Activated naive CD8-positive, alpha-beta T cell treated with anti-CD3 and anti-CD28 coated beads, Interleukin-2, amount 50 U/mL, for 16 hours (primary cell): ENCODE results near the gene ZNF93.
"Not testable (repeated sequence)": the region's sequence is repeated elsewhere in the genome, so short reads cannot be mapped to it uniquely, and the experiment has no call there.

Experiments
- DNase-seq: peaks from one replicate; pipeline ENCODE4 v3.0.0-alpha.2; 2020; ENCODE audit warnings: low read depth, low spot score

The ZNF93 gene

DNA sequence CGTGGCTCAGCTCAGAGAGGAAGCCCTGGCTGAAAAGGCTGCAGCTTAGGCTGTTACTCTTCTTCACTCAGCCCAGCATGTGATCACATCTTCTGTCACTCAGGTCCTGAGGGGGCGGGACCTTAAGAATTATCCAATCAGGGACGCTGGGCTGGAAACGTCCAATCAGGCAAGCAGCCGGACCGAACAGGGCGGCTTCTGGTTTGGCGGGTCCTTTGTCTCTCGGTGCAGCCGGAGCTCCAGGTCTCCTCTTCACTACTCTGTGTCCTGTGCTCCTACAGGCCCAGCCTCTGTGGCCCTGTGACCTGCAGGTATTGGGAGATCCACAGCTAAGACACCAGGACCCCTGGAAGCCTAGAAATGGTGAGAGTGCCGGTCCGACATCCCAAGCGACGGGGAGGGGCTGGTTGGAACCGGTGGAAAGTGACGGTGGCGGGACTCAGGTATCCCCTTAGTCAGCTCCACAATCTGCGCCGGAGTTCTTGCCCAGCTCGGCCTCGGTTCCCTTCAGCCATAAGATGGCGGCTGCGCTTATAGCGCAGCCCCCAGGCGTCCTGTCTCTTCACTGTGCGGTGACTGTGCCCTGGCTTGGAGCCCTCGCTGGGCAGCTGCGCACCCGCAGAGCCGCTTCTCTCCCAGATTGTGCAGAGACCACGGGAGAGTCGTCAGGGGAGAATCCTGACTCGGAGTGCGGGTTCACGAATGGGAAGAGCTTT lies at the start of gene ZNF93:
Gene ZNF93 (plus strand): TSS at position 218 of the 716 bp plus-strand sequence. CDS start 143 bp downstream, at position 361.
- DNase-seq, result peak; percentile 81

DNA sequence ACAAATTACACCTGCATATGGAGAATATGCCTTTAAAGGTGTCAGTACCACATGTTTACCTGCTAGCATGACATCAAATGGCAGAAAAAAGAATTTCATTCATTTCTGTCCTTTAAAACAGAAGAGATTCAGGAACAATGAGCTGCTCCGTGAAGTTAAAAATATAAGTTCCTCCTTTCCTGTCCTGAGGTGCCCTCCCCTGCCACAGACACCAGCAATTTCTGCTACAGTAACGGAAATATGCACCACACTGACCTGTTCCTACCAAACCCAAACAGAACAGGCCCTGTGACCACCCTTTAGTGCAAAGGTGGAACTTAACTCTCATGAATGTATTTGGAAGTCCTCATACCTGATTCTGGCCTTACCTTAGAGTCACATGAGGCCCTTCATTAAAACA lies 49.0 kb upstream of the ZNF93 start:
- not testable (repeated sequence) for DNase-seq

DNA sequence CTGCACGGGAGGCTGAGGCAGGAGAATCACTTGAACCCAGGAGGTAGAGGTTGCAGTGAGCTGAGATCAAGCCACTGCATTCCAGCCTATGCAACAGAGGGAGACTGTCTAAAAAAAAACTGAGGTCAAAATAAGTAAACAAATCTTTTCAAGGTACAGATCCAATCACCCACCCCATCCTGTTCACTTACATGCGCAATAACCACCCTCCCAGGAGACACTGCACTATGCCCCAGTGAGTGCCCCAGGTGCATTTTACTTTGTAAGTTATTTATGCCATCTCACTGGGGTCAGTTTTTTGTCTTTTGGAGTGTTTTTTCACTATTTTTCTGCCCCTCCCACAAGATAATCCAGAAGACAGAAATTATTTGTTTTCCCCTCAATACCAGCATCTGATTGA lies 42.0 kb upstream of the ZNF93 start:
- DNase-seq, result no peak

DNA sequence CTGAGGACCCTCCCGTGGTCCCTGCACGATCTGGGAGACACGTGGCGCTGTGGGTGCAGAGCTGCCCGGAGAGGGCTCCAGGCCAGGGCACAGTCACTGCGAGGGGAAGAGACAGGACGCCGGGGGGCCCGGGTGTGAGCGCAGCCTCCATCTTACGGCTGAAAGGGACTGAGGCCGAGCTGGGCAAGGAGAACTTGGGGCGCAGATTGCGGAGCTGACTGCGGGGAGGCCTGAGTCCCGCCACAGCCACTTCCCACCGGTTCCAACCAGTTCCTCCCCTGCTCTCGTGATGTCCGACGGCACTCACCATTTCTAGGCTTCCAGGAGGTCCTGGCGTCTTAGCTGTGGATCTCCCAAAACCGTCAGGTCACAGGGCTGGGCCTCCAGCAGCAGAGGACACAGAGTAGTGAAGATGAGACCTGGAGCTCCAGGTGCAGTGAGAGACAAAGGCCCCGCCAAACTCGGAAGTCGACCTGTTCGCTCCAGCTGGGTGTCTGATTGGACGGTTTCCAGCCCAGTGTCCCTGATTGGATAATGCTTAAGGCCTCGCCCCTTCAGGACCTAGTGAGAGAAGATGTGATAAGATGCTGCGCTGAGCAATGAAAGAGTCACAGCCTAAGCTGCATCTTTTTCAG lies 39.9 kb upstream of the ZNF93 start:
- DNase-seq, result no peak

DNA sequence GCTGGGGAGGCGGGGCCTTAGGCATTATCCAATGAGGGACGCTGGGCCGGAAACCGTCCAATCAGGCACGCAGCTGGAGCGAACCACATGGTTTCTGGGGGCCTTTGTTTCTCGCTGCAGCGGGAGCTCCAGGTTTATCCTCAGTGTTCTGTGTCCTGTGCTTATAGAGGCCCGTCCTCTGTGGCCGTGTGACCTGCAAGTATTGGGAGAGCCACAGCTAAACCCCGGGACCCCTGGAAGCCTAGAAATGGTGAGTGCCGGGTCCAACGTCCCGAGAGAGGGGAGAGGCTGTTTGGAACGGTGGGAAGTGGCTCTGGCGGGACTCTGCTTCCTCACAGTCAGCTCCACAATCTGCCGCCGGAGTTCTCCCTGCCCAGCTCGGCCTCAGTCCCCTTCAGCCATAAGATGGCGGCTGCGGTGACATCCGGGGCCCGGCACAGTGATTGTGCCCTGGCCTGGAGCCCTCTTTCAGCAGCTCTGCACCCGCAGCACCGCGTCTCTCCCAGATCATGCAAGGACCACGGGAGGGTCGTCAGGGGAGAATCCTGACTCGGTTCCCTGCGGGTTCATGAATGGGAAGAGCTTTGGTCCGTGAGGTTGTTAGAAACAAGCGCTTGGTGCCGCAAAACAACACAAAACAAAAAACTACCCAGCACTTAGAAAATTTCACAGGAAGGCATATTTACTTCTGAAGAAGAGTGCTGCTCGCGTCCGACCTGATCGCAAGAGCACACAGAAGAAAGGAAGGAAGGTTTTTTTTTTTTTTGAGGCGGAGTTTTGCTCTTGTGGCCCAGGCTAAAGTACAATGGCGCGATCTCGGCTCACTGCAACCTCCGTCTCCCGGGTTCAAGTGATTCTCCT lies 34.8 kb upstream of the ZNF93 start, which contains the start of gene ZNF253:
Gene ZNF253 (plus strand): TSS at position 133 of the 861 bp plus-strand sequence. CDS start 115 bp downstream, at position 248.
- DNase-seq, result peak; percentile 96

DNA sequence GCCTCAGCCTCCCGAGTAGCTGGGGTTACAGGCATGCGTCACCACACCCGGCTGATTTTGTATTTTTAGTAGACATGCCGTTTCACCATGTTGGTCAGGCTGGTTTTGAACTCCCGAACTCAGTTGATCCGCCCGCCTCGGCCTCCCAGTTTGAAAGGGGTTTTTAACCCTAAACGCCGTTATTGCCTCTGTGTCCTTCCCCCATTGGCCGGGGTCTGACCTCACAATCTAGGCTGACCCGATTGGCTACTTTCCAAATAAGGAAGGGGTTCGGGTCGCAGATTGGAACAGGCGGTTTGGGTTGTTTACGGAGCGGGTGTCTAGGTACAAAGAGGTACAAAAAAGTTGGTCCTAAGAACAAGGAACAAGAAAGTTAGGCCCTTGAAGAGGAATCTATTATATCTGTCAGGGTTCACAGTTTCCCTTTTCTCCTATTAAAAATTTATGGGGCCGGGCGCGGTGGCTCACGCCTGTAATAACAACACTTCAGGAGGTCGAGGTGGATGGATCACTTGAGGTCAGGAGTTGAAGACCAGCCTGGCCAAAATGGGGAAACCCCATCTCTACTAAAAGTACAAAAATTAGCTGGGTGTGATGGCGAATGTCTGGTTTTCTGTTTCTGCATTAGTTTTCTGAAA lies 34.0 kb upstream of the ZNF93 start:
- no peak for DNase-seq

DNA sequence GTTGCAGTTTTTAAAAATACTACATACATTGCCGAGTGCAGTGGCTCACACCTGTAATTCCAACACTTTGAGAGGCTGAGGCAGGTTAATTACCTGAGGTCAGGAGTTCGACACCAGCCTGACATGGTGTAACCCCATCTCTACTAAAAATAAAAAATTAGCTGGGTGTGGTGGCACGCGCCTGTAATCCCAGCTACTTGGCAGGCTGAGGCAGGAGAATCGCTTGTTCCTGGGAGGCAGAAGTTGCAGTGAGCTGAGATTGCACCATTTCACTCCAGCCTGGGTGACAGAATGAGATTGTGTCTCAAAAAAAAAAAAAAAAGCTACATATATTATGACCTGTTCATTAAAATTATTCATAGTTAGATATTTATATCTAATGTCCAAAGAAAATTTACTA lies 30.7 kb upstream of the ZNF93 start:
- not testable (repeated sequence) for DNase-seq

DNA sequence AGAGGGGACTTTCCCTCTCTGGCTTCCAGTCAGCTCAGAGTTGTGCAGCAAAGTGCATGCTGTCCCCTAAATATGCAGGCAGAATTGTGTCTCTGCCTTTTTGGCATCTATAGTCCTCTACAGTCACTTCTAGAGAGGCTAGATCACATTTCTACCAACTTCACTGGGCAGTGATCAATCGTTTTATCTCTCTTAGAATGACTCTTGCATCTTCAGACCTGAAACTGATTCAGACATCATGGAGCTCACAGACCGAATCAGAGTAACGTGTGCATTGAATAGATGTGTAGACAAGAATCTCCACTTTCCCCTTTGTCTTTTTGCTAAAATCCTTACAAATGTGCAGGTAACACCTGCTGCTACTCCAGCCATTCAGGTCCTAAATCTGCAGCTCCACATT lies 28.8 kb upstream of the ZNF93 start:
- no peak for DNase-seq

DNA sequence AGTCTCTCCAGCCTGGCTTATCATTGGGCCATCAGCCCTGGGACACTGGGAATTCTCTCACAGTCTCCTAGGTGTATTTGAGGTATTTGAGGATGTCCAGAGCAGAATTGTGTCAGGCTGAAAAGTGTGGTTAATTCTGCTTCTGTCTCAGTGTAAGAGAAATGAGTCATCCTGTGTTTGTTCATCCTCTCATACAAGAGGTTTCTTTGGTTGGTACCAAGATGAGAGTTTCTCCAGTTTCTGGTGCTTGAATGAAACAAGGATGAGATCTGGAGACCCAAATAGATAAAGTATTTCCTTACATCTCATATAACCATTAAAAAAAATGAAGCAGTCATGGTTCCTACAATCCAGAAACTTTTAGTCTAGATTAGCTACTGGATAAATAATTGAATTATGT lies 27.4 kb upstream of the ZNF93 start:
- no peak for DNase-seq

DNA sequence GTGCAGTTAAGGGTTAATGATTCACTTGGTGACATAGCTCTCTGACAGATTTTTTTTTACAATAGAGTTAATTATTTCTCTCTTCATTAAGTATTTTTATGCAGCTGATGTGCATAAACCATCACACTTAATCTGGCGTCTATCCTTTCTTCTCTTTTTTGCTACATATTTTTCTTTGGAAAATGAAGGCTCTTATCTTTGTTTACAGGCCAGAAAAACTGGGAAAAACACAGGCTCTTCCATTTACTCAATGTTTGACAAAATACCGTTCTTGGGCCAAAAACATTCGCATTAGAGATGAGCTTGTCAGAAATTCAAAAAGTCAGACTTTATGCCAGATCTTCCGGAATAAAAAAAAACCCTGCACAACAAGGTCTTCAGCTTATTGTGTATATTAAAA lies 23.0 kb upstream of the ZNF93 start:
- no peak for DNase-seq

DNA sequence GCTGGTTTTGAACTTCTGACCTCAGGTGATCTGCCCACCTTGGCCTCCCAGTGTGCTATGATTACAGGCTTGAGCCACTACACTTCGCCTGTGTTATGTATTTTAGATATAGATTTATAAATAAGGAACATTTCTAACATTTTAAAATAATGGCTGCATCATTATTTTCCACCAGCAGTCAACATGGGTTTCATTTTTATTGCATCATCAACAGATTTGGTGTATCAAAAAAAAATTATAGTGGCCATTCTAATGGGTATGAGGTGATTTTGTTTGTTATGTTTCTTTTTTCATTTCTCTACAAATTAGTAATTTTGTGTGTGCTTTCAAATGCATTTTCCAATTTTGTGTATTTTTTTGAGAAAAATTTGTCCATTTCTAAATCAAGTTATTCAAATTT lies 16.2 kb upstream of the ZNF93 start:
- no peak for DNase-seq

DNA sequence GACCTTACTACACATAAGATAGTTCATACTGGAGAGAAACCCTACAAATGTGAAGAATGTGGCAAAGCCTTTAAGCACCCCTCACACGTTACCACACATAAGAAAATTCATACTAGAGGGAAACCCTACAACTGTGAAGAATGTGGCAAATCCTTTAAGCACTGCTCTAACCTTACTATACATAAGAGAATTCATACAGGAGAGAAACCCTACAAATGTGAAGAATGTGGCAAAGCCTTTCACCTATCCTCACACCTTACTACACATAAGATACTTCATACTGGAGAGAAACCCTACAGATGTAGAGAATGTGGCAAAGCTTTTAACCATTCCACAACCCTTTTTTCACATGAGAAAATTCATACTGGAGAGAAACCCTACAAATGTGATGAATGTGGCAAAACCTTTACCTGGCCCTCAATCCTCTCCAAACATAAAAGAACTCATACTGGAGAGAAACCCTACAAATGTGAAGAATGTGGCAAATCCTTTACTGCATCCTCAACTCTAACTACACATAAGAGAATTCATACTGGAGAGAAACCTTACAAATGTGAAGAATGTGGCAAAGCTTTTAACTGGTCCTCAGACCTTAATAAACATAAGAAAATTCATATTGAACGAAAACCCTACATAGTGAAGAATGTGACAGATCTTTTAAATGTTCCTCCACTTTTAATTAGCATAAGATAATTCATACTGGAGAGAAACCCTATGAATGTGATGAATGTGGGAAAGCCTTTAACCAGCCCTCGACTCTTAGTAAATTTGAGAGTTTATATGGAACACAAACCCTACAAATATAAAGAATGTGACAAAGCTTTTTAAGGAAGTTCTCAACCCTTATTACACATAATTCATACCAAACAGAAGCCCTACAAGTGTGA lies 8.4 kb upstream of the ZNF93 start:
- not testable (repeated sequence) for DNase-seq

DNA sequence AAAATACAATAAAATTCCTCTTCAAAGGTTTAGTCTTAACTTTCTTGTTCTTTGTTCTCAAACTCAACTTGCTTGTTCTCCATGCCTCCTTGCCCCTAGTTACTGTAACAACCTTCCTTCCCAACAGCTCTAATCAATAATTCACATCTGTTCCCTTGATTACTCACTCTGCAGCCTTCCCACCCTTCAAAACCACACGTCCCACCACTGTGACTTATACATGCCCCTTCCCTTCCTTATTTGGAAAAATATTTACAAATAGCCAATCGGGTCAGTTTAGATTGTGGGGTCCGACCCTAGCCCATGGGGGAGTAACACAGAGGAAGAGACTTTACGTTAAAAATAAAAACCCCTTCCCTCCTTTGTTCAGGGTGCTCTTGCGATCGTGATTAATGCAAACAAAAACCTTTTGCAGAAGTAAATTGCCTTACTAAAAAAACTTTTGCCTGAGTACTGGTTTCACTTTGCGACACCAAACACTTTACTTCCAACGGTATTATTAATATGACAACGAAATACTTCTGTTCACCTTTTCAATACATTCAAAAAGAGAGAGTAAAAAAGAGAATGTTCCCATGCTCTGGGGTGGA lies 512 bp upstream of the ZNF93 start:
- DNase-seq, result no peak

DNA sequence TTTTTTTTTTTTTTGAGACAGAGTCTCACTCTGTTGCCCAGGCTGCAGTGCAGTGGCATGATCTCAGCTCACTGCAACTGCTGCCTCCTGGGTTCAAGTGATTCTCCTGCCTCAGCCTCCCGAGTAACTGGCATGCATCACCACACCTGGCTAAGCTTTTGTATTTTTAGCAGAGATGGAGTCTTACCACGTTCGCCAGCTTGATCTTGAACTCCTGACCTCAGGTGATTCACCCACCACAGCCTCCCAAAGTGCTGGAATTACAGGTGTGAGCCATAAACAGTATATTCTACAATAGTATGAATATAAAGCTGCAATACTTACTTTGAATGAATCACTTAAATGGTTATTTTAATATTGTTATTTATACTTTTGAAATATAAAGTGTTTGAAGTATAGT lies 6.8 kb downstream of the ZNF93 start:
- DNase-seq, result not testable (repeated sequence)

DNA sequence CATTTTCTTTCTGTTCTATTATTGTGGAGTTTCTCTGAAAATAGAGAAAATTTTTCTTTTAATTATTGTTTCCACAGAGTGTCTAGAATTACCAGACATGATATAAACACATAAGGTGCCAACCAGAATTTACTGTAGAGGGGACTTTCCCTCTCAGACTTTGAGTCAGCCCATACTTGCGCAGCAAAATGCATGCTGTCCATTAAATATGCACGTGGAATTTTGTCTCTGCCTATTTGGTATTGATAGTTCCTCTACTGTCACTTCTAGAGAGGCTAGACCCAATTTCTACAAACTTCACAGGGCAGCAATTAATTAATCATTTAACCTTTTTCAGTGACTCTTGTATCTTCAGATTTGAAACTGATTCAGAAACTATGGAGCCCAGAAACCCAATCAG lies 8.9 kb downstream of the ZNF93 start:
- no peak for DNase-seq

DNA sequence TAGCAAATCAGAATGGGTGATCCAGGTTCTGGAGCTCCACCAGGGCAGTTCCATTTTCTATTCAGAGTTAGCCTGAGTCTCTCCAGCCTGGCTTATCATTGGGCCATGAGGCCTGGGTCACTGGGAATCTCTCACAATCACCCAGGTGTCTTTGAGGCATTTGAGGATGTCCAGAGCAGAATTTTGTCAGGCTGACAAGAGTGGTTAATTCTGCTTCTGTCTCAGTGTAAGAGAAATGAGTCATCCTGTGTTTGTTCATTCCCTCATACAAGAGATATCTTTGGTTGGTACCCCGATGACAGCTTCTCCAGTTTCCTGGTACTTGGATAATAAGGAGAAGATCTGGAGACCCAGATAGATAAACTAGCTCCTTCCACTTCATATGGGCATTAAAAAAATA lies 10.4 kb downstream of the ZNF93 start:
- no peak for DNase-seq

DNA sequence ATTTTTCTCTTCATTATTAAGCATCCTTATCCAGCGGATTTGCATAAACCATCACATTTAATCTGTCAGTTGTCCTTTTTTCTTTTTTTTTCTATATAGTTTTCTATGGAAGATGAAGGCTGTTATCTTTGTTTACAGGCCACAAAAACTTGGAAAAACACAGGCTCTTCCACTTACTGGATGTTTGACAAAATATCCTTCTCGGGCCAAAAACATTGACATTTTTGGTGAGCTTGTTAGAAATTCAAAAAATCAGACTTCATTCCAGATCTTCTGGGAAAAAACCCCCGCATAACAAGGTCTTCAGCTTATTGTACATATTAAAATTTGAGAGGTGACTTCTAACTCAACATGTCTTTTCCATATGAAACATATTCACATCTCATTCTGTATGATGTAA lies 13.8 kb downstream of the ZNF93 start:
- DNase-seq, result no peak

DNA sequence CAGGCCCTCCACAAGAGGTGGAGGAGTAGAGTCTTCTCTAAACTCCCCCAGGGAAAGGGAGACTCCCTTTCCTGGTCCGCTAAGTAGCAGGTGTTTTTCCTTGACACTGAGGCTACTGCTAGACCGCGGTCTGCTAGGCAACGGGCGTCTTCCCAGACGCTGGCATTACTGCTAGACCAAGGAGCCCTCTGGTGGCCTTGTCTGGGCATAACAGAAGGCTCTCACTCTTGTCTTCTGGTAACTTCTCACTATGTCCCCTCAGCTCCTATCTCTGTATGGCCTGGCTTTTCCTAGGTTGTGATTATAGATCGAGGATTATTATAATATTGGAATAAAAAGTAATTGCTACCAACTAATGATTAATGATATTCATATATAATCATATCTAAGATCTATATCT lies 29.7 kb downstream of the ZNF93 start:
- DNase-seq, result not testable (repeated sequence)

DNA sequence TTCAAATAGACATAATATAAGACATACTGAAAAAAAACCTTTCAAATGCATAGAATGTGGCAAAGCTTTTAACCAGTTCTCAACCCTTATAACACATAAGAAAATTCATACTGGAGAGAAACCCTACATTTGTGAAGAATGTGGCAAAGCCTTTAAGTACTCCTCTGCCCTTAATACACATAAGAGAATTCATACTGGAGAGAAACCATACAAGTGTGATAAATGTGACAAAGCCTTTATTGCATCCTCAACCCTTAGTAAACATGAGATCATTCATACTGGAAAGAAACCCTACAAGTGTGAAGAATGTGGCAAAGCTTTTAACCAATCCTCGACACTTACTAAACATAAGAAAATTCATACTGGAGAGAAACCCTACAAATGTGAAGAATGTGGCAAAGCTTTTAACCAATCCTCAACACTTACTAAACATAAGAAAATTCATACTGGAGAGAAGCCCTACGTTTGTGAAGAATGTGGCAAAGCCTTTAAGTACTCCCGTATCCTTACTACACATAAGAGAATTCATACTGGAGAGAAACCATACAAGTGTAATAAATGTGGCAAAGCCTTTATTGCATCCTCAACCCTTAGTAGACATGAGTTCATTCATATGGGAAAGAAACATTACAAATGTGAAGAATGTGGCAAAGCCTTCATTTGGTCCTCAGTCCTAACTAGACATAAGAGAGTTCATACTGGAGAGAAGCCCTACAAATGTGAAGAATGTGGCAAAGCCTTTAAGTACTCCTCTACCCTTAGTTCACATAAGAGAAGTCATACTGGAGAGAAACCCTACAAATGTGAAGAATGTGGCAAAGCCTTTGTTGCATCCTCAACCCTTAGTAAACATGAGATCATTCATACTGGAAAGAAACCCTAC lies 32.9 kb downstream of the ZNF93 start:
- DNase-seq, result not testable (repeated sequence)
